ENCODE data around the gene LAG3.

The LAG3 gene

GRCh38 chr12:6824901-6825381, 52.6 kb downstream of the LAG3 start:
- DNase-seq = no peak

GRCh38 chr12:6825398-6826124, 53.2 kb downstream of the LAG3 start:
- DNase-seq = peak; percentile 58

GRCh38 chr12:6826125-6826733, 53.9 kb downstream of the LAG3 start:
- no peak for DNase-seq

GRCh38 chr12:6826734-6827436, 54.6 kb downstream of the LAG3 start:
- DNase-seq = no peak

DNA sequence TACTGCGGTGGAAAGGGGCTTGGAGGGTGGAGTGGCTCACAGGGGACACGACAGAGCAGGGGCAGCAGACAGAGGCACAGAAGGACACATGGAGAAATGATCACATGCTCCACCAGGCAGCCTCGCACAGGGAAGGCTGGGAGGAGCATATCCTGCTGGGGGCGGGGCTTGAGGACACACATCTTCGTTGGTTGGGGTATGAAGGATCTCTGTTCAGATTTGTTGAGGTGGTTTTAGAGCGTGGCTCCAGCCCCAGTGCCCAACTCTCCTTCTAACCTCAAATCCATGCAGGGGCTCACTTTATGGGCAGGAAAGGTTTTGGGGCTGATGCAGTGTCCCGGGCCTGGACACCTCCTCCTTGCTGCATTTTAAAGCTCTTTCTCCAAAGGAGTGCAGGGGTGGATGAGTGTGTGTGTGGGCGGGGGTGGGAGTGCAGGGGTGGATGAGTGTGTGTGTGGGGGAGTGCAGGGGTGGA, 55.2 kb downstream of the LAG3 start:
- DNase-seq = peak; percentile 86
